GM04503 (cell line): ENCODE measurements around the gene VAPB.

Experiments
- DNase-seq: peaks from one replicate; pipeline ENCODE4 v3.0.0-alpha.2; 2012; ENCODE audit warnings: low read depth

VAPB gene

DNA sequence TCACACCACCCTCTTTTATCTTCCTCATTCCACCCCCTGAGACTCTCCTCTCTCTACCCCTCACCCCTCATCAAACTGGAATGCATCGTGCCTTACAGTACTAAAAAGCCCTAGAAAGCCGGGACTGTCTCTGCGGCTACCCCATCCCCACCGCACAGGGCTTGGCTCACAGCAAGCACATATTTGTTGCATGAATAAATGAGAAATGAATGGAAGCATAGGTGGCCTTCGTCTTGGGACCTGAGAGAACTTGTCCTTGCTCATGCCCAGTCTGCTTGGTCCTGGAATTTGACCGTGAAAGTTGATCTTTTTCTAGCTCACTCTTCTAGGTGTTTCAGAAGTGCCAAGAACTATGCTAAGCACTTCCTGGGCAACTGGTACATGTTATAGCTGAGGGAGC is 72.9 kb downstream of the VAPB start:
- DNase-seq, result no peak

DNA sequence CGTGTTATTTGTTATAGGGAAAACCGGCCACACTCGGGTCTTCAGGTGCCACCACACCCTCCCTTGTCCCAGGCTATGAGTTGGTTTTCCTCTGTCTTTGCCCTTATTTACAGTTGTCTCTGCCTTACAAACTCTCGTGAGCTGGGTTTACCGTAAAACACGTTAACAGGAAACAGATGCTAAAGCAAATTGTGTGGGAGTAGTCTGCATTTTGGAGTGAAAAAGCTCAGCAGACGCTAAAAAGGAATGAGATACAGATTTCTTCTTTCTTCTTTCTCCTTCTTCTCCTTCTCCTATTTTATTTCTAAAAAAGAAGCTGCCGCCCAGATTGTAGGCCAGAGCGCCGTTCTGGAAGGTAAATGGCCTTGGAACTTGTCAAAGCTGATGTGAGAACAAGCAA is 74.2 kb downstream of the VAPB start:
- DNase-seq, result no peak

DNA sequence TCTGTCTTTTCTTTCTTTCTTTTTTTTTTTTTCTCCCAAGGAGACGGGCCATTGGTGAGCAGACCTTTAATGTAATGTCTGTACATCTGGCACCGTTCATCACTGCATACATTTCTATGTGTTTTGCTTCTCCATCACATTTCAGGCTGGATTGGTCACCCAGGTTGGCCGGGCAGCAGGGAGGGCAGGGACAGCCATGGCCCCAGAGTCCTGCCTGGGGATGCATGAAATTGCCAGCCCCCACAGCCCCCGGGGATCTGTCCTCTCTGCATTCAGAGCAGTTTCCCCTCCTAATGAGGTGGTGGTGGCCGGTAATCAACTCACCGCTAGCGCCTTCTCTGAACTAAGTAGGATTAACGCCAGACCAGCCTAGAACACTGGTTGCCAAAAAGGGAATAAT is 75.8 kb downstream of the VAPB start:
- no peak for DNase-seq

GRCh38 chr20:58466095-58466708 is 77.2 kb downstream of the VAPB start:
- no peak for DNase-seq

GRCh38 chr20:58466729-58467571 is 77.9 kb downstream of the VAPB start:
- no peak for DNase-seq

- DNase-seq, result no peak
Measured at GRCh38 chr20:58467572-58468527, 78.8 kb downstream of the VAPB start.

DNA sequence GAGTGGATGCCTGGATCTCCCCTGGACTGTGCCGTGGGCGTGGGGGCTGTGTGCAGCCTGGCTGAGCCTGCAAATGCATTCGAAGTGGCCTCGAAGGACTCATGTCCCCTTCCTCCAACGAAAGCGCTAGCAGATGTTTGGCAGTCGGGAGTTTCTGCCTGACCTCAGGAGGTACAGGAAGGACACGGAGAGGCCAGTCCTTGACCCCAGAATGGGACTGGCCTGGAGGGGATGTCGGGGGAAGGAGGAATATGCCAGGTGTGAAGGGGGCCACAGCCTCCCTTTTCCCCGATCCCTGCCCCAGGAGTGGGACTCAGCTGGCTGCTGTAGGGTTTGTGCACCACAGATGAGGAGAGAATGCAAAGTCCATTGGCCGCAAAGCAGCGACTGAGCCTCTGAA is 80.6 kb downstream of the VAPB start:
- DNase-seq, result no peak

DNA sequence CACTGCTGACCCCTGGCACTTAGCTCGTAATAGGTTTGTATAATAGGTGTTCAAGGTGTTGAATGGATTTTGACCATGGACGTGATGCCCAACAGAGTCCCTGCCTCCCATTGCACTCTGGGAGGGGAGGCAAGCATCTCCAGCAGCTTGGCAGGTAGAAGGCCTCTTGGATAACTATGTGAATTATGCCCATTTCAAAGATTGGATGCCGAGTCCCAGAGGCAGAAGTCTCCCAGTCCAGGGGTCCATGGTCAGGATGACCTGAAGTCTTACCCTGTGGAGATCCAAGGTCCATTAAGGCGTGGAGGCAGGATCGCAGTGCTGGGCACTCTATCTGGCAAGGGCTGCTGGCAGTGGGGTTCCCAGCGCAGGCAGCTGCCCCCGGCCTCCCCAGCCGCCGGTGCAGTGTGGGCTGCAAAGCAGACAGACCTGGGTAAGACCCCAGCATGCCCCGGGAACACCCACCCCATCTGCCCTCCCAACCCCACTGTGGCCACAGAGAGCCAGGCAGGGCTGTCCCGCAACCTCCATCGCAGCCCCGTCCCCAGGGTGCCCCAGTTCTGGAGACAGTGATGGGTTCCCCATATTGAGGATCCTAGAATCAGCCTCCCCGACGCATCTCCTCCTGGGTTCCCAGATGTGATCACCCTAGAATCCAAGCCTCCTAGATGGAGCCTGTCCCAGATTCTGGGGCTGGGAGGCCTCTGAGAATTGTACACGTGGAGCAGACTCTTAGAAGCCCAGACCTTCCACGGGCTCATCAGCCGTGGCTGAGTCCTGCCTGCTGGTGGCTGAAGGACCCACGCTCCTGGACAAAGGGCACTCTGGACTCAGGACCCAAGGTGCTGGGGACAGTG is 81.5 kb downstream of the VAPB start:
- no peak for DNase-seq

DNA sequence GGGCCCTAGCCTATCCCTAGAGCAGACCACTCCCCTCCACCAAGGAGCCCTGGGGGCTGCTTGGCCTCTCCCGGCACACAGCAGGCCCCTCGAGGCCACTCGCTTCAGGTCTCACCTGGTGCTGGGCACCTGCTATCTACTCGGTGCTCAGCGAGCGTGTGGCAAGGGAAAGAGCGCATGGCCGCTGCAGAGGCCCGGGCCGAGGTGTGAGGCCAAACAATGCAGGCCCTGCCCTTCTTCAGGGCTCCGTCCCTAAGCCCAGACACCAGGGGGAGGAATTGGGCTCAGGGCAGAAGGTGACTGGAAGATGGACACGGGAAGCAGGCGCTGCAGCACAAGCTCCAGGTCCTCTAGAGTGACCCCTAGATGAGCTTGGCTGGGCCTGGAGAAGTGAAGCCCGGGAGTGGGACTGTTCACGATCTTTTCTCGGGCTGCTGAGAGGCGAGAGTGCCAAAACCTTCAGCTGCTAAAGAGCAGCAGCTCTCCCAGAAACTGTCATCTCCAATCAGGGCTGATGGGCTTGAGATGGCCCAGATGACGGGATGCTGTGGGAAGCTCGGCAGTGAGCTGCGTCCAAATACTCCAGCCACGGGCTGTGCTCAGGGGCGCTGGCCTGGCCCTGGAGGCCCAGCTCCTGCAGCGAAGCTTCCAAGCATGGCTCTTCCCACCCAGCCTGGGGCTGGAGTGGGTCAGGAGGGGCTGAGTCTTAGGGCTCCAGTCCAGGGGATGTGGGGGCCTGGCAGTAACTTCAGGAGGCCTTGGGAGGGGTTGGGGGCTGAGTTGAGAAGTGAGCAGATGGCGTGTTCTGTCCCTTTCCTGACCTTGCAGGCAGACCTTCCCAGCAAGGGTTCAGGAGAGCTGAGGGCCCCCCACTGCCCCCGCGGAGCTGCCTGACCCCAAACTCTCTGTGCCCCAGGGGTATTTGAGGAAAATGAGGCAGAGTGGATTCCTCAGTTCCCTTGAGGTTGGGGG is 82.5 kb downstream of the VAPB start:
- DNase-seq, result no peak

DNA sequence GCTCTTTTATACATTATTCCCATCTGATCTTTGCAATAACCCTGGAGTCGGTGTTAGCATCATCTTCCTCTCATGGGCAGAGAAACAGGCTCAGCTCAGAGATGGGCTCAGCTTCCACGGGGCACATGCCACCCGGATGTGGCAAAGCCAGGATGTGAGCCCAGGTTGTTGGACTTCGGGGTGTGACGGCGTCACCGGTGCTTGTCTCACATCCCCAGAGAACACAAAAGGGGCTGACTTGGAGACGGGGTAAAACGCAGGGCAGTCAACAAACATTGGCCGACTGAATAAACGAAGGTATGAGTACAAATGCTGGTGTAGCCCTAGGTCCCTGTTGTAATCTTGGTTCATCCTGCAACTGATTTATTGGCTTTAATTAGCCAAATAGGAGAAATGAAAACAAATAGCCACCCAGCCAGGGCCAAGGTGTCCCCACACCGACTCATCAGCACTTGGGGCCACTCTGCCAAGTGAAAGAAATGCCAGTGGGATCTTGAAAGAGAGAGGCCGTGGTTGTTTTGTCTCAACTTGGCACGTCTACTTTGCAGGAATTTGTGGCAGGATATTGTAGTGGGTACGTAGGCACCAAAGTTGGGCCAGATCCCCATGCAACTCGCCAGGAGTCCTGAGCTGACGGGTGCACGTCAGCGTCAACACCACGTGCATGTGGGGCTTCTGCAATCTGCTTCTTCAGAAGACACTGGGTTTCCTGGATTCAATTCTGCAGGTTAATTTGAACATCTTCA is 83.4 kb downstream of the VAPB start:
- no peak for DNase-seq

DNA sequence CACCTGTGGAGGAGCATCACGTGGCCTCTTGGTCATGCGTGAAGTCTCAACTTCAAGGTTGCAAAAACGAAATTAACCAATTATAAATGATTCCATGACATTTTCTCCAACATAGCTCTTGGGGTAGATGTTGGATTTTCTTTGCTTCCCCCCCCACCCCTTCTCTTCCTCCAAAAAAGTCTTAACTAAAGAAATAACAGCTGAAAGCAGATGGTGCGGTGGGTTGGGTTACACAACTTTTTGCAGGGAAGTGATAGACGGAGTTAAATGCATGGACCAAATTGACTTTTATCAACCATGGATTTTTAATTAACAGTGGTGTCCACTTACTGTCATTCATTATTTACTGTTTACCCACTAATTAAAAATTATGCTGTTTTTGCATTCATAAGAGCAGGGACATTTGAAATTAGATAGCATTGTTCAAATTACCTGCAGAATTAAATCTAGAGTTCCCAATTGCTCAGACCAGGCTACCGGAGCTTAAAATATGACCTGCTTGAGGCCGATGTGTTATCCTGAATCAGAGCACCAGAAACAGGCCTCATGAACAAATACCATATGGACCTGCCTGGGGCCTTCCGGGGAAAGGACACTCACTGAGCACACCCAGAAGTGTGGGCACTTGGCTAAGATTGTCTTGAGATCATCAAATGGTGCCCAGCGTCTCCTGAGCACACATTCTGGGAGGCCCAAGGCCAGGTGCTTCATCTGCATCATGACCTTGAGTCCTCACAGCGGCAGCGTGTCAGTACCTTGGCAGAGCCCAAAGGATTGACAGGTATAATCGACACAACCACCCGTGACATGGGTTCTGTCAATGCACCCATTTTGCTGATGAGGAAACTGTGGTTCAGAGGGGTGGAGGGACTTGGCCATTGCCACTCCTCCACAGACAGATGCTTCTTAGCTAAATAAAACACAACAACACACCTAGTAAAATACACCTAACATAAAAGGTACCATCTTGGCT is 84.7 kb downstream of the VAPB start:
- DNase-seq, result no peak

GRCh38 chr20:58475466-58475865 is 86.4 kb downstream of the VAPB start:
- DNase-seq, result no peak

DNA sequence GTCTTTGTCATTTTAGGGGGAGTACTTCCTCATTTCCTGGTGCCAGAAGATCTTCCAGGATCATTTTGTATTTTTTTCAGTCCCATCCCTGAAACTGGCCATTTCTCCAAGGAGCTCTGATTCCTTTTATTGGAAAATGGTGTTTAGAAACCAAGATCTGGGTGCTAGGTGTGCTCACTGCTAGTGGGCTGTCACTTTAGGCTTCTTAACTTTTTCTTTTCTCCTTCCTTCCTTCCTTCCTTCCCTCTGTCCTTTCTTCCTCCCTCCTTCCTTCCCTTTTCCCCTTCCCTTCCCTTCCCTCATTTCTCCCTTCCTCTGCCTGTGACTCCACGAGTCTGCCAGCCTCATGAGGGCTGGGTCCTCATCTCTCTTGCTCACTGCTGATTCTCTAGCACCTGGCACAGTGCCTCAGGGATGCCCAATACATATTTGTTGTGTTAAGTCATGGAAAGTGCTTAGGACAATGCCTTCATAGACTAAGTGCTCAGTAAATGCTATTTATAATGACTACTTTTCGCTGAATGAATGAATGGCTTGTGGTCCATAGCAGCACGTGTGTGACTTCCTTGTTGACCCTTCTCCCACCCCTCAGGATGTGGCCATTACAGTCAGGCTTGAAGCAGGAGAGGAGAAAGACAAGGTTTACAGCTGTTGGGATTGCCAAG is 89.2 kb downstream of the VAPB start:
- no peak for DNase-seq

GRCh38 chr20:58479726-58480440 is 90.9 kb downstream of the VAPB start:
- DNase-seq, result no peak

DNA sequence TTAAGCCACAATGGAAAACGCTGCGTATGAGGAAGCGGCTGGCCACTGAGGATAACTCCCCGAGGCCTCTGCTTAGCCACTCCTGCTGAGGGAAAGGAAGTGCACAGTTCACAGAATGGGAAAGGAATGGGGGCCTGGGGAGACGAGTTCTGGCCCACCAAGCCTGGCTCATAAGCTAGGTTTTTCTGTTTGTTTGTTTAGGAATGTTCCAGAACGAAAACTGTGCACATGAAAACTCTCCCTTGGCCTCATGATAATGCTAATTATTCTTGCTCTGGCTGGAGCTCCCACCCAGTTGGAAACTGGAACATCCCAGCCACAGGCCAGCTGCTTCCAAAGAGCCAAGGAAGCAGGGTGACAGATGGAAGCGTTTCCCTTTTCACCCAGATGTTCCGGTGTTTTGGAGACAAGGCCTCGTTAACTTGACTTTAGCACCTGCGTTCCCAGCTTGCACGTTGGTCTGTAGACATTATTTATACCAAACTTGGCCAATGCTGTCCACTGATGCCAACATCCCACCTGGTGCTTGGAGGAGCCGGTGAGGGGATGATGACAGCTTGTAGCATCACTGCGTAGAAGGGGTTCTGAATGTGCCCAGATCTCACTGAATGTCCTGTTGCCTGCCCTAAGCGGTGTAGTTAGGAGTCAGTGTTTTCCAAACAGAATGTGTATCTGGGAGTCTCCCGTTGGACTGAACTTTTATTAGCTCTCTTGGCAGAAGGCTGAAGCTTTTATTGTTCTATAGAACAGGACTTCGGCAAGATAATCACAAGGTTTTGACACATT is 91.7 kb downstream of the VAPB start:
- DNase-seq, result no peak

- no peak for DNase-seq
Measured at GRCh38 chr20:58481481-58482021, 92.5 kb downstream of the VAPB start.
